GM23338 (cell line): ENCODE data around the gene TCHHL1. TPM values are rescaled to one million over a fixed set of nuclear protein-coding genes. Genes with fewer than 3 reads are reported as not detected.

Experiments
- CTCF ChIP-seq, 2 experiments: fragments of 200-600 bp in 1 of 2; sonication (generic) in 1 of 2; conservative IDR thresholded peaks; 2 replicates each; pipeline versions ENCODE4 v1.5.1 to v1.6.1; 2016 to 2017; ENCODE audit warnings: antibody characterized with exemption in 2 of 2, low read depth in 2 of 2, mild to moderate bottlenecking in 2 of 2, moderate library complexity in 1 of 2
- JUNB ChIP-seq: IDR thresholded peaks from one replicate; pipeline ENCODE4 v1.6.1; 2016; ENCODE audit warnings: antibody characterized with exemption; ENCODE audit not compliant: unreplicated experiment
- POLR2AphosphoS5 ChIP-seq: IDR thresholded peaks from 2 replicates; pipeline ENCODE4 v1.6.1; 2016; ENCODE audit warnings: antibody characterized with exemption, low read depth
- STAT1 ChIP-seq: IDR thresholded peaks from one replicate; pipeline ENCODE4 v1.6.1; 2016; ENCODE audit warnings: antibody characterized with exemption; ENCODE audit not compliant: unreplicated experiment
- ZNF331 ChIP-seq: fragments of 250-450 bp; sonication (Bioruptor Pico); IDR thresholded peaks from 2 replicates; pipeline ENCODE4 v1.5.0; 2020; ENCODE audit warnings: low read depth, mild to moderate bottlenecking, moderate library complexity
- polyA plus RNA-seq: library from polyadenylated mRNA; unstranded; fragments of >200 nt; fragmentation: Nextera tagmentation; extraction: Ambion mirVana; gene quantifications from 2 replicates; pipeline ENCODE4 v1.2.1, GENCODE V29; 2016
- total RNA-seq: library from RNA; depleted of rRNA; stranded (reverse); fragments of >200 nt; shearing (Covaris generic); gene quantifications from 2 replicates; pipeline ENCODE4 v1.2.3, GENCODE V29; 2014
- TF ChIP-seq, protein P1 (sequence below): fragments of 250-450 bp; sonication (Bioruptor Pico); IDR thresholded peaks from 2 replicates; pipeline ENCODE4 v1.5.0; 2020; ENCODE audit warnings: mild to moderate bottlenecking, moderate library complexity
- TF ChIP-seq, protein P2 (sequence below): IDR thresholded peaks from one replicate; pipeline ENCODE4 v1.6.1; 2018; ENCODE audit warnings: antibody characterized with exemption; ENCODE audit not compliant: unreplicated experiment

Gene TCHHL1
- total and polyA plus RNA-seq, 2 experiments from 2014 or later: not detected

DNA sequence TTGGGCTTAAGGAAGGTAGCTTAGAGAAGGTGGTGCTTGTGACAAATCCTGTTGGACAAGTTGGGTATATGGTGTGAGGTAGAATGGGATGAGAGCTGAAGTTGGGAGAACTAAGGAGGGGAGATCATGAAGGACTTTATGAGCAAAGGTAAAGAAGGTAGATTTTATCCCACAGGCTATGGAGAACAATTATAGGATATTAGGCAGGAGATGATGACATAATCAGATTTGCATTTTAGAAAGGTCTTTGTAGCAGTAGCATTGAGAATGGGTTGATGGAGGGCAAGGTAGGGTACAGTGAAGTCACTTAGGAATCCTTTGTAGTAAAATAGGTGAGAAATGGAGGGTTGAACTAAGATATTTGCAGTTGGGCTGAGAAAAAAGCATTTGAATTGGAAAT lies 41.3 kb upstream of the TCHHL1 start (continued):
- TF ChIP-seq, protein P1, sequence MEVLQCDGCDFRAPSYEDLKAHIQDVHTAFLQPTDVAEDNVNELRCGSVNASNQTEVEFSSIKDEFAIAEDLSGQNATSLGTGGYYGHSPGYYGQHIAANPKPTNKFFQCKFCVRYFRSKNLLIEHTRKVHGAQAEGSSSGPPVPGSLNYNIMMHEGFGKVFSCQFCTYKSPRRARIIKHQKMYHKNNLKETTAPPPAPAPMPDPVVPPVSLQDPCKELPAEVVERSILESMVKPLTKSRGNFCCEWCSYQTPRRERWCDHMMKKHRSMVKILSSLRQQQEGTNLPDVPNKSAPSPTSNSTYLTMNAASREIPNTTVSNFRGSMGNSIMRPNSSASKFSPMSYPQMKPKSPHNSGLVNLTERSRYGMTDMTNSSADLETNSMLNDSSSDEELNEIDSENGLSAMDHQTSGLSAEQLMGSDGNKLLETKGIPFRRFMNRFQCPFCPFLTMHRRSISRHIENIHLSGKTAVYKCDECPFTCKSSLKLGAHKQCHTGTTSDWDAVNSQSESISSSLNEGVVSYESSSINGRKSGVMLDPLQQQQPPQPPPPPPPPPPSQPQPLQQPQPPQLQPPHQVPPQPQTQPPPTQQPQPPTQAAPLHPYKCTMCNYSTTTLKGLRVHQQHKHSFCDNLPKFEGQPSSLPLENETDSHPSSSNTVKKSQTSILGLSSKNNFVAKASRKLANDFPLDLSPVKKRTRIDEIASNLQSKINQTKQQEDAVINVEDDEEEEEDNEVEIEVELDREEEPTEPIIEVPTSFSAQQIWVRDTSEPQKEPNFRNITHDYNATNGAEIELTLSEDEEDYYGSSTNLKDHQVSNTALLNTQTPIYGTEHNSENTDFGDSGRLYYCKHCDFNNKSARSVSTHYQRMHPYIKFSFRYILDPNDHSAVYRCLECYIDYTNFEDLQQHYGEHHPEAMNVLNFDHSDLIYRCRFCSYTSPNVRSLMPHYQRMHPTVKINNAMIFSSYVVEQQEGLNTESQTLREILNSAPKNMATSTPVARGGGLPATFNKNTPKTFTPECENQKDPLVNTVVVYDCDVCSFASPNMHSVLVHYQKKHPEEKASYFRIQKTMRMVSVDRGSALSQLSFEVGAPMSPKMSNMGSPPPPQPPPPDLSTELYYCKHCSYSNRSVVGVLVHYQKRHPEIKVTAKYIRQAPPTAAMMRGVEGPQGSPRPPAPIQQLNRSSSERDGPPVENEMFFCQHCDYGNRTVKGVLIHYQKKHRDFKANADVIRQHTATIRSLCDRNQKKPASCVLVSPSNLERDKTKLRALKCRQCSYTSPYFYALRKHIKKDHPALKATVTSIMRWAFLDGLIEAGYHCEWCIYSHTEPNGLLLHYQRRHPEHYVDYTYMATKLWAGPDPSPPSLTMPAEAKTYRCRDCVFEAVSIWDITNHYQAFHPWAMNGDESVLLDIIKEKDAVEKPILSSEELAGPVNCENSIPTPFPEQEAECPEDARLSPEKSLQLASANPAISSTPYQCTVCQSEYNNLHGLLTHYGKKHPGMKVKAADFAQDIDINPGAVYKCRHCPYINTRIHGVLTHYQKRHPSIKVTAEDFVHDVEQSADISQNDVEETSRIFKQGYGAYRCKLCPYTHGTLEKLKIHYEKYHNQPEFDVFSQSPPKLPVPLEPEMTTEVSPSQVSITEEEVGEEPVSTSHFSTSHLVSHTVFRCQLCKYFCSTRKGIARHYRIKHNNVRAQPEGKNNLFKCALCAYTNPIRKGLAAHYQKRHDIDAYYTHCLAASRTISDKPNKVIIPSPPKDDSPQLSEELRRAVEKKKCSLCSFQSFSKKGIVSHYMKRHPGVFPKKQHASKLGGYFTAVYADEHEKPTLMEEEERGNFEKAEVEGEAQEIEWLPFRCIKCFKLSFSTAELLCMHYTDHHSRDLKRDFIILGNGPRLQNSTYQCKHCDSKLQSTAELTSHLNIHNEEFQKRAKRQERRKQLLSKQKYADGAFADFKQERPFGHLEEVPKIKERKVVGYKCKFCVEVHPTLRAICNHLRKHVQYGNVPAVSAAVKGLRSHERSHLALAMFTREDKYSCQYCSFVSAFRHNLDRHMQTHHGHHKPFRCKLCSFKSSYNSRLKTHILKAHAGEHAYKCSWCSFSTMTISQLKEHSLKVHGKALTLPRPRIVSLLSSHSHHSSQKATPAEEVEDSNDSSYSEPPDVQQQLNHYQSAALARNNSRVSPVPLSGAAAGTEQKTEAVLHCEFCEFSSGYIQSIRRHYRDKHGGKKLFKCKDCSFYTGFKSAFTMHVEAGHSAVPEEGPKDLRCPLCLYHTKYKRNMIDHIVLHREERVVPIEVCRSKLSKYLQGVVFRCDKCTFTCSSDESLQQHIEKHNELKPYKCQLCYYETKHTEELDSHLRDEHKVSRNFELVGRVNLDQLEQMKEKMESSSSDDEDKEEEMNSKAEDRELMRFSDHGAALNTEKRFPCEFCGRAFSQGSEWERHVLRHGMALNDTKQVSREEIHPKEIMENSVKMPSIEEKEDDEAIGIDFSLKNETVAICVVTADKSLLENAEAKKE (CRISPR knock-in tag): no peak
- TF ChIP-seq STAT1 (no peak), CTCF (conservative IDR thresholded peaks at IDR 0.05; ENCODE audit: low read depth in 2 of 2) (no peak), JUNB (no peak), POLR2AphosphoS5 (no peak), ZNF331 (CRISPR knock-in tag) (no peak)
- TF ChIP-seq, protein P2, sequence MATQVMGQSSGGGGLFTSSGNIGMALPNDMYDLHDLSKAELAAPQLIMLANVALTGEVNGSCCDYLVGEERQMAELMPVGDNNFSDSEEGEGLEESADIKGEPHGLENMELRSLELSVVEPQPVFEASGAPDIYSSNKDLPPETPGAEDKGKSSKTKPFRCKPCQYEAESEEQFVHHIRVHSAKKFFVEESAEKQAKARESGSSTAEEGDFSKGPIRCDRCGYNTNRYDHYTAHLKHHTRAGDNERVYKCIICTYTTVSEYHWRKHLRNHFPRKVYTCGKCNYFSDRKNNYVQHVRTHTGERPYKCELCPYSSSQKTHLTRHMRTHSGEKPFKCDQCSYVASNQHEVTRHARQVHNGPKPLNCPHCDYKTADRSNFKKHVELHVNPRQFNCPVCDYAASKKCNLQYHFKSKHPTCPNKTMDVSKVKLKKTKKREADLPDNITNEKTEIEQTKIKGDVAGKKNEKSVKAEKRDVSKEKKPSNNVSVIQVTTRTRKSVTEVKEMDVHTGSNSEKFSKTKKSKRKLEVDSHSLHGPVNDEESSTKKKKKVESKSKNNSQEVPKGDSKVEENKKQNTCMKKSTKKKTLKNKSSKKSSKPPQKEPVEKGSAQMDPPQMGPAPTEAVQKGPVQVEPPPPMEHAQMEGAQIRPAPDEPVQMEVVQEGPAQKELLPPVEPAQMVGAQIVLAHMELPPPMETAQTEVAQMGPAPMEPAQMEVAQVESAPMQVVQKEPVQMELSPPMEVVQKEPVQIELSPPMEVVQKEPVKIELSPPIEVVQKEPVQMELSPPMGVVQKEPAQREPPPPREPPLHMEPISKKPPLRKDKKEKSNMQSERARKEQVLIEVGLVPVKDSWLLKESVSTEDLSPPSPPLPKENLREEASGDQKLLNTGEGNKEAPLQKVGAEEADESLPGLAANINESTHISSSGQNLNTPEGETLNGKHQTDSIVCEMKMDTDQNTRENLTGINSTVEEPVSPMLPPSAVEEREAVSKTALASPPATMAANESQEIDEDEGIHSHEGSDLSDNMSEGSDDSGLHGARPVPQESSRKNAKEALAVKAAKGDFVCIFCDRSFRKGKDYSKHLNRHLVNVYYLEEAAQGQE: no peak
